ENCODE results near the gene SPATA25. TPM values are rescaled to one million over a fixed set of nuclear protein-coding genes. Genes with fewer than 3 reads are reported as not detected.

Gene SPATA25
- polyA plus RNA-seq, 1 donor from 2014 or later: 5.1 TPM

DNA sequence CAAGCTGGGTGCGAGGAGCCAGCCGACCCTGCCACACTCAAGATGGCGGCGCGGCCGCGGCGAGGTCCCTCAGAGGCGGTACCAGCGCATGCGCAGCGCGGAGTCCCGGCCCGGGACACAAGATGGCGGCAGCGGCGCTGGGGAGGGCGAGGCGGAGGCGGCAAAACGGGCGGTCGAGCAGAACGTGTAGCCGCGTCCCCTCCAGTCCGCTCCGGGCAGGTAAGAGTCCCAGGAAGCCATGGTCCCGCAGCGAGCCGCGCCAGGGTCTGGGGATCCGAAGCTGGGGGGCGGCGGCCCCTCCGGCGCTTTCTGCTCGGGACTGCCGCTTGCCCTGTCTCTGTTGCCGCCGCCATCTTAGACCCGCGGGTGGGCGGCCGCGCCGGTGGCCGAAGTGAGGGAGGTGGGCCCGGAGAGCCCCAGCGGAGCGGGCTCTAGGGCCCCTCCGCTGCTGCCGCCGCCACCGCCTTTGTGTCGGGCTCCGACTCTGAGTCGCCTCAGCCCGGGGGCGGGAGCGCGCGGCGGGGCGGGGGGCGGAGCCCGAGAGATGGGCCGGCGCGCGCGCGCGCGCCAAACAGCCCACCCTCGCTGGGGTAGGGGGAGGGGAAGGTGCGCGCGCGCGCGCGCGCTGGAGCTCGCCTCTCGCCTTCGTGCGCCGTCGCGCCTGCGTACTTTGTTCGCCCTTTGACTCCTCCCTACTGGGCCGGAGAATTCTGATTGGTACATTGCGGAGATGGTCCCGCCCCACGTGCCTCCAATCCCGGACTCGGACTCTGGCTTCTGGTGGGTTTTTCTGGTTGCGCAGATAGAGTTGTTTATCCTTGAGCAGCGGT is 47.4 kb upstream of the SPATA25 start, which contains the start of gene PCIF1:
PCIF1 (plus strand) TSS at position 98 of the 830 bp plus-strand sequence. CDS start 4,317 bp downstream, outside the sequence.
- Histone ChIP-seq H3K9me3 (ENCODE audit: low read length) (no peaks in the 10 kb centered on the region), H3K27me3 (ENCODE audit: insufficient read depth, low read depth, low read length) (no peaks in the 10 kb centered on the region), H4K20me1 (ENCODE audit: insufficient read depth) (no peaks in the 10 kb centered on the region), H3F3A (ENCODE audit: insufficient read depth, low read length, poor library complexity, severe bottlenecking) (no peaks in the 10 kb centered on the region), H3K27ac (ENCODE audit: low read length) (peak within 1 kb of the TSS; percentile 100), H3K9me2 (ENCODE audit: insufficient read depth, low read length) (no peaks in the 10 kb centered on the region), H3K79me2 (replicated peaks; ENCODE audit: insufficient read depth, low read length) (peaks cover 21% of the 10 kb centered on the region), H3K9ac (ENCODE audit: low read length) (peak within 1 kb of the TSS; percentile 100), H3K4me2 (ENCODE audit: low read length) (peak within 1 kb of the TSS; percentile 100), H3K4me3 (ENCODE audit: low read length) (peak within 1 kb of the TSS; percentile 93), H3K36me3 (ENCODE audit: insufficient read depth, low read length) (no peaks in the 10 kb centered on the region), H2AFZ (ENCODE audit: low read depth, low read length) (peak within 1 kb of the TSS; percentile 91)
- peak; percentile 34 for TF ChIP-seq MXI1 (conservative IDR thresholded peaks at IDR 0.05; ENCODE audit: poor library complexity, severe bottlenecking)
- TF ChIP-seq EZH2 (IDR thresholded peaks at IDR 0.05; ENCODE audit: borderline replicate concordance, insufficient read depth, low read length, poor library complexity, severe bottlenecking): no peak
- TF ChIP-seq, protein P1, sequence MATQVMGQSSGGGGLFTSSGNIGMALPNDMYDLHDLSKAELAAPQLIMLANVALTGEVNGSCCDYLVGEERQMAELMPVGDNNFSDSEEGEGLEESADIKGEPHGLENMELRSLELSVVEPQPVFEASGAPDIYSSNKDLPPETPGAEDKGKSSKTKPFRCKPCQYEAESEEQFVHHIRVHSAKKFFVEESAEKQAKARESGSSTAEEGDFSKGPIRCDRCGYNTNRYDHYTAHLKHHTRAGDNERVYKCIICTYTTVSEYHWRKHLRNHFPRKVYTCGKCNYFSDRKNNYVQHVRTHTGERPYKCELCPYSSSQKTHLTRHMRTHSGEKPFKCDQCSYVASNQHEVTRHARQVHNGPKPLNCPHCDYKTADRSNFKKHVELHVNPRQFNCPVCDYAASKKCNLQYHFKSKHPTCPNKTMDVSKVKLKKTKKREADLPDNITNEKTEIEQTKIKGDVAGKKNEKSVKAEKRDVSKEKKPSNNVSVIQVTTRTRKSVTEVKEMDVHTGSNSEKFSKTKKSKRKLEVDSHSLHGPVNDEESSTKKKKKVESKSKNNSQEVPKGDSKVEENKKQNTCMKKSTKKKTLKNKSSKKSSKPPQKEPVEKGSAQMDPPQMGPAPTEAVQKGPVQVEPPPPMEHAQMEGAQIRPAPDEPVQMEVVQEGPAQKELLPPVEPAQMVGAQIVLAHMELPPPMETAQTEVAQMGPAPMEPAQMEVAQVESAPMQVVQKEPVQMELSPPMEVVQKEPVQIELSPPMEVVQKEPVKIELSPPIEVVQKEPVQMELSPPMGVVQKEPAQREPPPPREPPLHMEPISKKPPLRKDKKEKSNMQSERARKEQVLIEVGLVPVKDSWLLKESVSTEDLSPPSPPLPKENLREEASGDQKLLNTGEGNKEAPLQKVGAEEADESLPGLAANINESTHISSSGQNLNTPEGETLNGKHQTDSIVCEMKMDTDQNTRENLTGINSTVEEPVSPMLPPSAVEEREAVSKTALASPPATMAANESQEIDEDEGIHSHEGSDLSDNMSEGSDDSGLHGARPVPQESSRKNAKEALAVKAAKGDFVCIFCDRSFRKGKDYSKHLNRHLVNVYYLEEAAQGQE (IDR thresholded peaks at IDR 0.05; ENCODE audit: borderline replicate concordance): peak; percentile 100
- TF ChIP-seq TAF1 (IDR thresholded peaks at IDR 0.05; ENCODE audit: low read depth): peak; percentile 100
- peak; percentile 29 for TF ChIP-seq RAD21 (conservative IDR thresholded peaks at IDR 0.05)
- TF ChIP-seq, protein P2, sequence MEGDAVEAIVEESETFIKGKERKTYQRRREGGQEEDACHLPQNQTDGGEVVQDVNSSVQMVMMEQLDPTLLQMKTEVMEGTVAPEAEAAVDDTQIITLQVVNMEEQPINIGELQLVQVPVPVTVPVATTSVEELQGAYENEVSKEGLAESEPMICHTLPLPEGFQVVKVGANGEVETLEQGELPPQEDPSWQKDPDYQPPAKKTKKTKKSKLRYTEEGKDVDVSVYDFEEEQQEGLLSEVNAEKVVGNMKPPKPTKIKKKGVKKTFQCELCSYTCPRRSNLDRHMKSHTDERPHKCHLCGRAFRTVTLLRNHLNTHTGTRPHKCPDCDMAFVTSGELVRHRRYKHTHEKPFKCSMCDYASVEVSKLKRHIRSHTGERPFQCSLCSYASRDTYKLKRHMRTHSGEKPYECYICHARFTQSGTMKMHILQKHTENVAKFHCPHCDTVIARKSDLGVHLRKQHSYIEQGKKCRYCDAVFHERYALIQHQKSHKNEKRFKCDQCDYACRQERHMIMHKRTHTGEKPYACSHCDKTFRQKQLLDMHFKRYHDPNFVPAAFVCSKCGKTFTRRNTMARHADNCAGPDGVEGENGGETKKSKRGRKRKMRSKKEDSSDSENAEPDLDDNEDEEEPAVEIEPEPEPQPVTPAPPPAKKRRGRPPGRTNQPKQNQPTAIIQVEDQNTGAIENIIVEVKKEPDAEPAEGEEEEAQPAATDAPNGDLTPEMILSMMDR (IDR thresholded peaks at IDR 0.05; ENCODE audit: poor library complexity, severe bottlenecking): no peak
- peak; percentile 99 for TF ChIP-seq POLR2AphosphoS5 (IDR thresholded peaks at IDR 0.05)
- peak; percentile 52 for TF ChIP-seq EP300 (conservative IDR thresholded peaks at IDR 0.05; ENCODE audit: poor library complexity, severe bottlenecking)
- no peak for TF ChIP-seq SMC3 (conservative IDR thresholded peaks at IDR 0.05; ENCODE audit: poor library complexity)

DNA sequence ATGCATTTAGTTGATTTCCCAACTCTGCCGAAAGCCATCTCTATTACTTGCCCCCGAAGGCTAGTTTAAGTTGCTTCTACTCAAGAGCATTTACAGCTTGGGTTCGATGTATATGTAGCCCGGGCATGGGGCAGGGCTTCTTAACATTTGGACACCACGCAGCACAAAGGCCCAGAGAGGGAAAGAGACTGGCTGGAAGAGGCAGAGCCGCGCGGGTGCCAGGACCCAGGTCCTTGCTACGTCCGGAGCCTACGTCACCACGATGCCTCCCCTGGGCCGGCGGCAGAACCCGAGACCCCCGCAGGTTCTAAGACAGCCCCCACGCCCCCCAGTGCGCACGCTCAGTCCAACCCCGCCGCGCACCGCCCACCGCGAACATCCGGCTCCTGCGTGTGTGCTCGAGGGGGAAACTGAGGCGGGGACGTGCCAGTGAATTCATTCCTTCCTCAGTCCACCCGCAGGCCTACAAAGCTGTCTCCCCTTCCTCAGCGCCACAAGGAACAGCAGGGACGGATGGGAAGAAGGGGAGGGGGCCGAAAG is 46.7 kb upstream of the SPATA25 start:
- no peaks in the 10 kb centered on the region for H3K36me3 ChIP-seq (ENCODE audit: insufficient read depth, low read length)
- no peaks in the 10 kb centered on the region for H3K9me2 ChIP-seq (ENCODE audit: insufficient read depth, low read length)
- no peaks in the 10 kb centered on the region for H4K20me1 ChIP-seq (ENCODE audit: insufficient read depth)
- H3K9me3 ChIP-seq (ENCODE audit: low read length): no peaks in the 10 kb centered on the region
- H3K4me2 ChIP-seq (ENCODE audit: low read length): peak overlapping the region; percentile 57
- no peak for TF ChIP-seq MXI1 (conservative IDR thresholded peaks at IDR 0.05; ENCODE audit: poor library complexity, severe bottlenecking)
- TF ChIP-seq, protein P1 (IDR thresholded peaks at IDR 0.05; ENCODE audit: borderline replicate concordance): no peak
- TF ChIP-seq, protein P2 (IDR thresholded peaks at IDR 0.05; ENCODE audit: poor library complexity, severe bottlenecking): no peak
- TF ChIP-seq POLR2AphosphoS5 (IDR thresholded peaks at IDR 0.05): no peak
- no peak for TF ChIP-seq SMC3 (conservative IDR thresholded peaks at IDR 0.05; ENCODE audit: poor library complexity)
- no peak for TF ChIP-seq EP300 (conservative IDR thresholded peaks at IDR 0.05; ENCODE audit: poor library complexity, severe bottlenecking)
- TF ChIP-seq EZH2 (IDR thresholded peaks at IDR 0.05; ENCODE audit: borderline replicate concordance, insufficient read depth, low read length, poor library complexity, severe bottlenecking): no peak
- no peak for TF ChIP-seq RAD21 (conservative IDR thresholded peaks at IDR 0.05)
- TF ChIP-seq TAF1 (IDR thresholded peaks at IDR 0.05; ENCODE audit: low read depth): no peak
- peaks cover 21% of the 10 kb centered on the region for H3K79me2 ChIP-seq (replicated peaks; ENCODE audit: insufficient read depth, low read length)
- no peaks in the 10 kb centered on the region for H3K27me3 ChIP-seq (ENCODE audit: insufficient read depth, low read depth, low read length)
- peak overlapping the region; percentile 91 for H2AFZ ChIP-seq (ENCODE audit: low read depth, low read length)
- peak overlapping the region; percentile 100 for H3K27ac ChIP-seq (ENCODE audit: low read length)
- no peaks in the 10 kb centered on the region for H3F3A ChIP-seq (ENCODE audit: insufficient read depth, low read length, poor library complexity, severe bottlenecking)
- peak overlapping the region; percentile 93 for H3K4me3 ChIP-seq (ENCODE audit: low read length)
- peak overlapping the region; percentile 100 for H3K9ac ChIP-seq (ENCODE audit: low read length)

All from neural cell (in vitro differentiated cells).